NCI-H2171 treated with DMSO at 0.1 percent for 48 hours (cell line): ENCODE measurements around the gene ST6GALNAC3.
"Not testable (repeated sequence)": the region's sequence is repeated elsewhere in the genome, so short reads cannot be mapped to it uniquely, and the experiment has no call there.

Experiments used
- DNase-seq: peaks from one replicate; lab custom pipeline; 2025; lab: John Stamatoyannopoulos, UW

ST6GALNAC3 gene

GRCh38 chr1:76106719-76107235 is 32.2 kb downstream of the ST6GALNAC3 start:
- no peak for DNase-seq

- no peak for DNase-seq
Observed at GRCh38 chr1:76109404-76109803, 34.9 kb downstream of the ST6GALNAC3 start.

- no peak for DNase-seq
Observed at GRCh38 chr1:76109901-76110560, 35.5 kb downstream of the ST6GALNAC3 start.

- DNase-seq, result no peak
Observed at GRCh38 chr1:76110666-76111065, 36.1 kb downstream of the ST6GALNAC3 start.

DNA sequence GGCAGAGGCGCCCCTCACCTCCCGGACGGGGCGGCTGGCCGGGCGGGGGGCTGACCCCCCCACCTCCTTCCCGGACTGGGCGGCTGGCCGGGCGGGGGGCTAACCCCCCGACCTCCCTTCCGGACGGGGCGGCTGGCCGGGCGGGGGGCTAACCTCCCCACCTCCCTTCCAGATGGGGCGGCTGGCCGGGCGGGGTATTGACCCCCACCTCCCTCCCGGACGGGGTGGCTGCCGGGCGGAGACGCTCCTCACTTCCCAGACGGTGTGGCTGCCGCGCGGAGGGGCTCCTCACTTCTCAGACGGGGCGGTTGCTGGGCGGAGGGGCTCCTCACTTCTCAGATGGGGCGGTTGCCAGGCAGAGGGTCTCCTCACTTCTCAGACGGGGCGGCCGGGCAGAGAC is 37.8 kb downstream of the ST6GALNAC3 start:
- not testable (repeated sequence) for DNase-seq

DNA sequence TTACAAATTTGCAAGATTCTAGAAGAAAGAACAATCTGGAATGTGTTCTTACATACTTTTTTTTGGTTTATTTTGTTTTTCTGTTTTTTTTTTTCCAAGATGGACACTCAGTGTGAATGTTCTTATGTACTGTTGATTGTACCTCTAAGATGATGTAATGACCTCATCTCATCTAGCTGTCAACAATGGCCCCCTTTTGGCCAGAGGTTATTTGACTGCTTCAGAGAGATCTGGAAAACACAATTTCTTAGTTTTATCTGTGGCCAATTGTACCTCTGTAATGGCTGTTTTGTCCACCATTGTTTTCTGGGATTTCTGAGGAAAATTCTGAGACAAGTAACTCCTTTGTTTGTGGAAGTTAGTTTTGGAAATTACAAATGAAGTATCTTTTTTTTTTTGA is 38.9 kb downstream of the ST6GALNAC3 start:
- no peak for DNase-seq

GRCh38 chr1:76115171-76115570 is 40.6 kb downstream of the ST6GALNAC3 start:
- DNase-seq, result no peak

GRCh38 chr1:76121850-76122249 is 47.3 kb downstream of the ST6GALNAC3 start:
- DNase-seq, result no peak

GRCh38 chr1:76122271-76122670 is 47.7 kb downstream of the ST6GALNAC3 start:
- DNase-seq, result no peak

DNA sequence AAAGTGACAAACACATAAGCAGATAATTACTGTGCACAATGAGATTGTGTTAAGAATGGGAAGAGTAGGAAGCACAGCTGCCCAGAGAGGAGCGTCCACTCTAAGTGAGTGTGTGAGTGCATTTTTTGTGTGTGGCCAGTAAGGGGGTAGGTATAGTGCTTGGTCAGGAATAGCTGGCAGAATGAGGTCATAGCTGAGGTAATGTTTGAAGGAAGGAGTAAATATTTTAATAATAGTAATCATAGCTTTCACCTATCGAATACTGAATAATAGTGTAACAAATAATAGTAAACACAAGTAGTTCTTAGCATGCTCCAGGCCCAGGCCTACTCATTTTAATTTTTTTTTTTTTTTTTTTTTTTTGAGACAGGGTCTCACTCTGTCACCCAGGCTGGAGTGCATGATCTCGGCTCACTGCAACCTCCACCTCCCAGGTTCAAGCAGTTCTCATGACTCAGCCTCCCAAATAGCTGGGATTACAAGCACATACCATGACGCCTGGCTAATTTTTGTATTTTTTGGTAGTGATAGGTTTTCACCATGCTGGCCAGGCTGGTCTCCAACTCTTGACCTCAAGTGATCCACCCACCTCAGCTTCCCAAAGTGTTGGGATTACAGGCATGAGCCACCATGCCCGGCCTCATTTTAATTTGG is 49.0 kb downstream of the ST6GALNAC3 start:
- not testable (repeated sequence) for DNase-seq

DNA sequence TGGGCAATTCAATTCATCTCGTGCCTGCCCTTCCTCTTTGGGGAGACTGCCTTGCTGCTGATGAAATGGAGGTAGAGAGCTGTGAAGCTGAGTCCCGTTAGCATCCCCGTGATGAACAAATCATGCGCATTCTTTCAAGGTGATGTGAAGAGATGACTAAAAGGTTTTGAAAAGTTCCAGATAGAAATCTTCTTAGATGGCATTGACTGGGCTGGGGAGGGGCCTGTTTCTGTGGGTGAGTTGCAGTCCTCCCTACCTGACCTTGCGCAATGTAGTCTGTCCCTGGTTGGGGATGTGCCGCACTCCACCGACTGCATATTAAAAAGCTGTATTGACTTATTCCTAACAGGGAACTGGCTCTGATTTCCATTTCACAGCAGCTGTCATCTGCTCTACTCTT is 49.6 kb downstream of the ST6GALNAC3 start:
- no peak for DNase-seq

- DNase-seq, result no peak
Observed at GRCh38 chr1:76125473-76126219, 51.1 kb downstream of the ST6GALNAC3 start.

- DNase-seq, result no peak
Observed at GRCh38 chr1:76128096-76128495, 53.5 kb downstream of the ST6GALNAC3 start.

GRCh38 chr1:76129731-76130130 is 55.2 kb downstream of the ST6GALNAC3 start:
- DNase-seq, result no peak

DNA sequence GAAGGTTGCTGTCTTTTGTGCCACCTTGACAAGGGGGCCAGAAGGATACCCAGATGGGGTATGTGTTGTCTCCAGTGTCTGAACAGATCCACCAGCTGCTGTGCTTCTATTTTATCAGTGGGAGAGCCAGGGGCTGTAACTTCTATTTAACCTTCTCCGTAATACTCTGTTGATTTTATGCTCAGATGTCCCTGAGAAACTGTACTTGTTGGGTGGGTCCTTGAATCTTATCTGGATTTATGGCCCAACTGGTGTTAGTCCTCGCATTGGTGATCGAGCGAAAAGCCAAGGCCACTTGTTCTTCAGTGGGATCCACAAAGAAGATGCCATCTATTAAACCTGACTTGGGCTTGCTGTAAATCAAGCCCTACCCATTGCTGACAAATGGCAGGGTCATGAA is 56.4 kb downstream of the ST6GALNAC3 start:
- peak; percentile 38 for DNase-seq

DNA sequence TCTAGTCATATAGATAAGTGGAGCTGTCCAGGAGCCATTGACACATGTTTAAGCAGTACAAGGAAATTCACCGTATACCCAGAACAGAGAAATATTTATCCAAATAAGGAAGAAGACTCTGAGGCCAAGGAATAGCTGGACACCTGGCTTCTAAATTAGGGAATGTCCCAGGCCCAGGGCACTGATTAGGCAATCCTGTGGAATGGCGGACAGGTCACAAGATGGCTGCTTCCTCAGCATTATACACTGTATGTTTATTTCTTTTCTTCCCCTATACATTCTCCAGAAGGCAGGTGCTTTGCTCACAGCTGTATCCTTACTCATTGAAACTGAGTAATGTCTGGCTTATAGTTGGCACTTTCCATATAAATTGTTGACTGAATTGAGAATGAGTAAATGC is 59.4 kb downstream of the ST6GALNAC3 start:
- no peak for DNase-seq

DNA sequence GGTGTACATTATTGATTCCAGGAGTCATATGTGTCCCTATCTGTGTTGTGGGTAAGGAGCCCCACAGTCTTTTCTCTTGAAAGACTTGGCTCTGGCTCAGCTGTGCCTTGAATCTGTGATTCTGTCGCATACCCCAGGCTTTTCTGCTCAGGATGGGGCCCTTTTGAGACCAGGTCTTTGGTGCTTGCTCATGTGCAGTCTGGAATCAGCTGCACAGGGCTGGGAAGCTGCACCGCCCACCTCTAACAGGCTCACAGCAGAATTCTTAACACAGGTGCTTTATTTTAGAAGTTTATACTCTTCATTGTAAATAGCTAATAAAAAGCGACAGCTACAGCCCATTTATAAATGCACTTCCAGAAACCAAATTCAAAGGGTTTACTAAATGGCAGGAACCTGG is 61.3 kb downstream of the ST6GALNAC3 start:
- DNase-seq, result no peak

- DNase-seq, result no peak
Observed at GRCh38 chr1:76136894-76137293, 62.3 kb downstream of the ST6GALNAC3 start.

GRCh38 chr1:76137746-76138145 is 63.2 kb downstream of the ST6GALNAC3 start:
- no peak for DNase-seq

DNA sequence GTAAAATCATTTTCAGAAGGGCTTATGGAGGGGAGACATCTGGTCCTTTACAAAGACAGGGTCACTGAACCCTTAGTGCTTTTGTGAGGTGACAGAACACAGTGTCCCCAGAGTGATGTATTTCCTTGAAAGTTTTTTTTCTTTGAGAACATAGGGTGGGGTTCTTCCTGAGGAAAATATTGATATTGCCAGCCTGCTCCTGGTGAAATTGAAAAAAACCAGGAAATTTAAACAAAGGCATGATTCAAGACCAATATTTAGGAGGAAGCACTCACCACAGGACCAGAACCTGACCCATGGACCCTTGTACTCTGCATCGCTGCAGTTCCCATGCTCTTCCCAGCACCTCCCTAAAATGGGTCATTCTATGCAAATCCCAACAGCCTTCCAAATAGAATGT is 63.7 kb downstream of the ST6GALNAC3 start:
- DNase-seq, result no peak

DNA sequence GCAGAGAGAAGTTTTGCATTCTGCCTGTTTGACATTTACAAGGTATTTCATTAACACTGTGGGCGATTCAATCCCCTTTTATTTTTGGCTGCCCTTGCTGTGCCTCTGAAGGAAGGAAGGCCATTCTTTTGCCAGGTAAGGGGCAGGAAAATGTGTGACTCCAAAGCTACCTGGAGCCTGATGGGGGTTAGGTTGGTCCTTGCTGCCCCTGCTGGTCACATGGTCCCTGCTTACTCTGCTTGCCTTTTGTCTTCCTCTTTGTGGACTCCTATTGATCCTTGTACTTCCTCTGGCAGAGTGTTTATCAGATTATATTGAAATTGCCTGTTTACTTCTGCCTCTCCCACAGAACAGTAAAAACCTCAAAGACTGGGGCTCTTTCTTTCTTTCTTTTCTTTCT is 65.7 kb downstream of the ST6GALNAC3 start:
- no peak for DNase-seq

- no peak for DNase-seq
Observed at GRCh38 chr1:76141929-76142328, 67.4 kb downstream of the ST6GALNAC3 start.
